Measurements from ENCODE around the gene ARID2.

Gene ARID2

GRCh38 chr12:45833401-45833800 lies 103.9 kb downstream of the ARID2 start:
- no peaks in the 10 kb centered on the region for H3K9me3 ChIP-seq (ENCODE audit: control insufficient read depth, low read length)
- no peak overlapping the region for H3K9ac ChIP-seq (ENCODE audit: low read length)
- no peaks in the 10 kb centered on the region for H3K36me3 ChIP-seq (ENCODE audit: control insufficient read depth, insufficient read depth, low read length)
- H3K27me3 ChIP-seq (ENCODE audit: control insufficient read depth, insufficient read depth, low read length), result no peaks in the 10 kb centered on the region
- H3K4me3 ChIP-seq (ENCODE audit: low read length), result no peak overlapping the region
- no peaks in the 10 kb centered on the region for H3K4me1 ChIP-seq (ENCODE audit: control insufficient read depth, insufficient read depth, low read length)

- no peaks in the 10 kb centered on the region for H3K4me1 ChIP-seq (ENCODE audit: control insufficient read depth, insufficient read depth, low read length)
- no peaks in the 10 kb centered on the region for H3K36me3 ChIP-seq (ENCODE audit: control insufficient read depth, insufficient read depth, low read length)
- no peaks in the 10 kb centered on the region for H3K9me3 ChIP-seq (ENCODE audit: control insufficient read depth, low read length)
- H3K27me3 ChIP-seq (ENCODE audit: control insufficient read depth, insufficient read depth, low read length), result no peaks in the 10 kb centered on the region
- H3K4me3 ChIP-seq (ENCODE audit: low read length), result no peak overlapping the region
- no peak overlapping the region for H3K9ac ChIP-seq (ENCODE audit: low read length)
Observed at GRCh38 chr12:45834809-45835208, 105.3 kb downstream of the ARID2 start.

GRCh38 chr12:45839917-45840316 lies 110.4 kb downstream of the ARID2 start:
- no peaks in the 10 kb centered on the region for H3K36me3 ChIP-seq (ENCODE audit: control insufficient read depth, insufficient read depth, low read length)
- H3K27me3 ChIP-seq (ENCODE audit: control insufficient read depth, insufficient read depth, low read length), result no peaks in the 10 kb centered on the region
- no peak overlapping the region for H3K9ac ChIP-seq (ENCODE audit: low read length)
- no peaks in the 10 kb centered on the region for H3K4me1 ChIP-seq (ENCODE audit: control insufficient read depth, insufficient read depth, low read length)
- no peak overlapping the region for H3K4me3 ChIP-seq (ENCODE audit: low read length)
- H3K9me3 ChIP-seq (ENCODE audit: control insufficient read depth, low read length), result no peaks in the 10 kb centered on the region

GRCh38 chr12:45849289-45849688 lies 119.8 kb downstream of the ARID2 start:
- no peaks in the 10 kb centered on the region for H3K27me3 ChIP-seq (ENCODE audit: control insufficient read depth, insufficient read depth, low read length)
- H3K9ac ChIP-seq (ENCODE audit: low read length), result no peak overlapping the region
- H3K4me3 ChIP-seq (ENCODE audit: low read length), result no peak overlapping the region
- H3K9me3 ChIP-seq (ENCODE audit: control insufficient read depth, low read length), result no peaks in the 10 kb centered on the region
- H3K36me3 ChIP-seq (ENCODE audit: control insufficient read depth, insufficient read depth, low read length), result no peaks in the 10 kb centered on the region
- no peaks in the 10 kb centered on the region for H3K4me1 ChIP-seq (ENCODE audit: control insufficient read depth, insufficient read depth, low read length)

GRCh38 chr12:45850302-45850701 lies 120.8 kb downstream of the ARID2 start:
- Histone ChIP-seq H3K9ac (ENCODE audit: low read length) (no peak overlapping the region), H3K4me3 (ENCODE audit: low read length) (no peak overlapping the region), H3K4me1 (ENCODE audit: control insufficient read depth, insufficient read depth, low read length) (no peaks in the 10 kb centered on the region), H3K27me3 (ENCODE audit: control insufficient read depth, insufficient read depth, low read length) (no peaks in the 10 kb centered on the region), H3K9me3 (ENCODE audit: control insufficient read depth, low read length) (no peaks in the 10 kb centered on the region), H3K36me3 (ENCODE audit: control insufficient read depth, insufficient read depth, low read length) (no peaks in the 10 kb centered on the region)

- Histone ChIP-seq H3K4me1 (ENCODE audit: control insufficient read depth, insufficient read depth, low read length) (no peaks in the 10 kb centered on the region), H3K9me3 (ENCODE audit: control insufficient read depth, low read length) (no peaks in the 10 kb centered on the region), H3K9ac (ENCODE audit: low read length) (no peak overlapping the region), H3K4me3 (ENCODE audit: low read length) (no peak overlapping the region), H3K27me3 (ENCODE audit: control insufficient read depth, insufficient read depth, low read length) (no peaks in the 10 kb centered on the region), H3K36me3 (ENCODE audit: control insufficient read depth, insufficient read depth, low read length) (no peaks in the 10 kb centered on the region)
Observed at GRCh38 chr12:45852508-45852907, 123.0 kb downstream of the ARID2 start.

GRCh38 chr12:45853550-45853949 lies 124.0 kb downstream of the ARID2 start:
- no peaks in the 10 kb centered on the region for H3K4me1 ChIP-seq (ENCODE audit: control insufficient read depth, insufficient read depth, low read length)
- no peaks in the 10 kb centered on the region for H3K36me3 ChIP-seq (ENCODE audit: control insufficient read depth, insufficient read depth, low read length)
- no peaks in the 10 kb centered on the region for H3K9me3 ChIP-seq (ENCODE audit: control insufficient read depth, low read length)
- no peaks in the 10 kb centered on the region for H3K27me3 ChIP-seq (ENCODE audit: control insufficient read depth, insufficient read depth, low read length)
- no peak overlapping the region for H3K4me3 ChIP-seq (ENCODE audit: low read length)
- H3K9ac ChIP-seq (ENCODE audit: low read length), result no peak overlapping the region

GRCh38 chr12:45863332-45863731 lies 133.8 kb downstream of the ARID2 start:
- no peaks in the 10 kb centered on the region for H3K27me3 ChIP-seq (ENCODE audit: control insufficient read depth, insufficient read depth, low read length)
- no peak overlapping the region for H3K9ac ChIP-seq (ENCODE audit: low read length)
- H3K4me1 ChIP-seq (ENCODE audit: control insufficient read depth, insufficient read depth, low read length), result no peaks in the 10 kb centered on the region
- H3K4me3 ChIP-seq (ENCODE audit: low read length), result no peak overlapping the region
- no peaks in the 10 kb centered on the region for H3K36me3 ChIP-seq (ENCODE audit: control insufficient read depth, insufficient read depth, low read length)
- H3K9me3 ChIP-seq (ENCODE audit: control insufficient read depth, low read length), result no peaks in the 10 kb centered on the region

- no peaks in the 10 kb centered on the region for H3K36me3 ChIP-seq (ENCODE audit: control insufficient read depth, insufficient read depth, low read length)
- no peak overlapping the region for H3K9ac ChIP-seq (ENCODE audit: low read length)
- H3K27me3 ChIP-seq (ENCODE audit: control insufficient read depth, insufficient read depth, low read length), result no peaks in the 10 kb centered on the region
Observed at GRCh38 chr12:45866299-45866698, 136.8 kb downstream of the ARID2 start.

GRCh38 chr12:45872446-45872845 lies 142.9 kb downstream of the ARID2 start:
- Histone ChIP-seq H3K9me3 (ENCODE audit: control insufficient read depth, low read length) (no peaks in the 10 kb centered on the region), H3K9ac (ENCODE audit: low read length) (no peak overlapping the region), H3K27me3 (ENCODE audit: control insufficient read depth, insufficient read depth, low read length) (no peaks in the 10 kb centered on the region), H3K4me3 (ENCODE audit: low read length) (no peak overlapping the region), H3K4me1 (ENCODE audit: control insufficient read depth, insufficient read depth, low read length) (no peaks in the 10 kb centered on the region), H3K36me3 (ENCODE audit: control insufficient read depth, insufficient read depth, low read length) (peaks cover 3% of the 10 kb centered on the region)

More at GRCh38 chr12:45866299-45866698, 136.8 kb downstream of the ARID2 start:
- Histone ChIP-seq H3K4me3 (ENCODE audit: low read length) (no peak overlapping the region), H3K4me1 (ENCODE audit: control insufficient read depth, insufficient read depth, low read length) (no peaks in the 10 kb centered on the region), H3K9me3 (ENCODE audit: control insufficient read depth, low read length) (no peaks in the 10 kb centered on the region)

GRCh38 chr12:45877069-45877468 lies 147.6 kb downstream of the ARID2 start:
- Histone ChIP-seq H3K9me3 (ENCODE audit: control insufficient read depth, low read length) (no peaks in the 10 kb centered on the region), H3K36me3 (ENCODE audit: control insufficient read depth, insufficient read depth, low read length) (peaks cover 3% of the 10 kb centered on the region), H3K27me3 (ENCODE audit: control insufficient read depth, insufficient read depth, low read length) (no peaks in the 10 kb centered on the region), H3K4me1 (ENCODE audit: control insufficient read depth, insufficient read depth, low read length) (peaks cover 9% of the 10 kb centered on the region), H3K9ac (ENCODE audit: low read length) (no peak overlapping the region), H3K4me3 (ENCODE audit: low read length) (no peak overlapping the region)

GRCh38 chr12:45878630-45879255 lies 149.2 kb downstream of the ARID2 start:
- H3K4me1 ChIP-seq (ENCODE audit: control insufficient read depth, insufficient read depth, low read length), result peaks cover 9% of the 10 kb centered on the region
- peaks cover 3% of the 10 kb centered on the region for H3K36me3 ChIP-seq (ENCODE audit: control insufficient read depth, insufficient read depth, low read length)
- no peak overlapping the region for H3K9ac ChIP-seq (ENCODE audit: low read length)
- no peaks in the 10 kb centered on the region for H3K9me3 ChIP-seq (ENCODE audit: control insufficient read depth, low read length)
- no peak overlapping the region for H3K4me3 ChIP-seq (ENCODE audit: low read length)
- H3K27me3 ChIP-seq (ENCODE audit: control insufficient read depth, insufficient read depth, low read length), result no peaks in the 10 kb centered on the region

- Histone ChIP-seq H3K4me1 (ENCODE audit: control insufficient read depth, insufficient read depth, low read length) (peaks cover 9% of the 10 kb centered on the region), H3K27me3 (ENCODE audit: control insufficient read depth, insufficient read depth, low read length) (no peaks in the 10 kb centered on the region), H3K9ac (ENCODE audit: low read length) (no peak overlapping the region), H3K9me3 (ENCODE audit: control insufficient read depth, low read length) (no peaks in the 10 kb centered on the region), H3K4me3 (ENCODE audit: low read length) (no peak overlapping the region), H3K36me3 (ENCODE audit: control insufficient read depth, insufficient read depth, low read length) (peaks cover 3% of the 10 kb centered on the region)
Observed at GRCh38 chr12:45879363-45879895, 149.9 kb downstream of the ARID2 start.
